ENCODE data around the gene ZMIZ1.

The ZMIZ1 gene

DNA sequence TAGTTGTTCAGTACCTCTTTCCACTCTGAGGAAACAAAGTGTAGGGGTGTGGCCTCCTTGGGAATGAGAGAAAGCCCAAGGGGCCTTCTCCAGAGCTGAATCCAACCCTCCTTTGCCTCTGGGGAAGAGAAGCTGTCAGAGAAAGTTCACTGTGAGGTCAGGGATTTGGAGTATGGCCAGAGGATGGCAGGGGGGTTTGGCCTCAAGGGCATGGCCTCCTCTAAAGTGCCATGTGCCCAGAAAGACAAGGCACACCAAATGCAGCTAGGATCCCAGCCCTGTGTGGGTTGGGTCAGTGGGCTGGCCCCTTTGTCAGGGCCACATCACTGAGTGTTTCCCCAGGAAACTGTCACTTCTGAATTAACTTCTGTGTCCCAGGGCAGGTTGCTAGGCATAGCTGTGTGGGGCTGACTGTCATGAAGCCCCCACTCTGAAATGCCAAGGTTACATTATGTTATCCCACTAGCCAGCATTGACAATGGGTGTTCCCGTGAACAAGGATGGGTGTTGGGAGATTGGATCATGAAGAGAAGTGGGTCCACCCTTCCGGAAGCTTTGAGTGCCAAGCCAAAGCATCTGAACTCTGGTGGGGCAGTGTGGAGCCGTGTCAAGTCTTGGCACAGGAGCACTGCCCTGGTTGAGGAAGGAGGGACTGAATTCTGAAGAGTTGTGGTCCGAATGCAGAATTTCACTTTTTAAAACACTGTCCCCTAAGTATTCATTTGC, 123.3 kb downstream of the ZMIZ1 start:
- DNase-seq = no peak

DNA sequence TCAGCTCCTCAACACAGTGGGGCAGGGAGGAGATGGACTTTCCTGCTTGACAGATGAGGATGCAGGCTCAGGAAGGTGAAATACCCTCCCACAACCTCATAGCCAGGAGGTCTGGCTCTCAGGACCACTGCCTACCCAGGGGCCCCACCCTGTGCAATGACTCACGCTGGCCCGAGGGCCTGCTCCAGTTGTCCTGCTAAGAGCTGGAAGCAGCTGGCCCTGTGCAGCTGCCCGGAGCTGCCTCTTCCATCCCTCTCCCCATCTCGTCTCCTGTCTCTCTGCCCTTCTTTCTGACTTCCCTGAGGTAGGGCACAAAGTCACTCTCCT, 123.9 kb downstream of the ZMIZ1 start:
- DNase-seq = no peak

DNA sequence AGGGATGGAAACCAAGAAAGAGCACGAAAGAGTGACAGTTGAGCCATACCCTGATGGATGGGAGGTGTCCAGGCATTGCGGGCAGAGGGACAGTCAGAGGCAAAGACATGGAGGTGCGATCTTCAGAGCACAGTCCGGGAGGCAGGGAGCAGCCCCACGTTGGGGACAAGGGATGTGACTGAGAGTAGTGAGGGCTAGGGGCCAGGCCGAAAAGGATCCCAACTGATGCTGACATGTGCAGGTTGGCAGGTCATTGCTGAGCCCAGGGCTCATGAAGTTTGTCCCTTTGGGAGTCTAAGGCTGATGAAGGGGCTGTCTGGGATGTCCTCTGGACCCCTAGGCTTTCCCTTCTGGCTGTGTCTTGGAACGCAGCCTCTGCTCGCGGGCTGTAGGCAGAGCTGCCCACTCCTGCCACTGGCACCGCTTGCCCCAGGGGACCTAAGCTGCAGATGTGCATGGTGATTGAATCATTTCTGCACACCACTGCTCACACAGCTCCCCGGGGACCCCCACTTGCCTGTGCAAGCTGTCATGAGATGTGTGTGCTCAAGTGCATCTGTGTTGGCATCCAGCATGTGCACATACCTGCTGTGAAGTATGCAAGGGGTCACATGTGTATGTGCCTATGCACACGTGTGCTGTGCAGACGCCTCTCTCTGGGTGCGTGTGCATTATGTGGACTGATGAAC, 125.1 kb downstream of the ZMIZ1 start:
- no peak for DNase-seq

DNA sequence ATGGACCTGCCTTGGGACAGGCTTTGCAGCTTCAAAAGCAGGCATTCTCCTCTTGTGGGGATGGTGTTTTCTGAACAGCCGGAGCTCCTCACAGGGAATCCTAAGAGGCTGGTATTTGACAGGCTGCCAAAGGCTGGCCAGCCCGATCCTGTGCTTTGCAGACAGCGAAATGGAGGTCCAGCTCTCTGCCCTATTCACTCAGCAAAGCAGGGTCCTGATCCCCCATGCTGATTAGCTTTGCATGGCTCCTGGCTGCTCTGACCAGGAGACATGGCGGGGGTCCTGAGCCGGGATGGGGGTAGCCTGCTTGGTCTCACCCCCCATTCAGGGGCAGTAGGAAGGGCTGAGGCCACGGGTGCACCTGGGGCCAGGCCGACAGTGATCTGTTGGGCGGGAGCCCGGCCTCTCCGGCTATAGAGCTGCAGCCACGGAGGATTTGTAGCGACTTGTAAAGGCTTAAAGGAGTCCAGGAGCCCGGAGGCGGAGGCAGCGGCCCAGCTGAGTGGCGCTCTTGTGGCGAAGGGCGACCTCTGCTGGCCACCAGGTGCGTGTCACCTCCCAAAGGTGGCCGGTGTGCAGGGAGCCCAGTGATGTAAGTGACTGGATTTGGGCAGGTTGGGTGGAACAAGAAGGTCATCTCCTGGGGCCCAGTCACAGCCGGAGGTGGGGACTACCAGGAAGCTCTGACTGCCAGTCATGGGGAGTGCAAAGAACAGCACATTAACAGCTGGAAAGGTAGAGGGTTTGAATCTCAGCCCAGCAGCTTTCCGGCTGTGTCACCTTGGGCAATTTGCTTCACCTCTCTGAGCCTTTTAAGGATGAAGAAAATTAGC, 126.5 kb downstream of the ZMIZ1 start:
- DNase-seq = peak; percentile 68

DNA sequence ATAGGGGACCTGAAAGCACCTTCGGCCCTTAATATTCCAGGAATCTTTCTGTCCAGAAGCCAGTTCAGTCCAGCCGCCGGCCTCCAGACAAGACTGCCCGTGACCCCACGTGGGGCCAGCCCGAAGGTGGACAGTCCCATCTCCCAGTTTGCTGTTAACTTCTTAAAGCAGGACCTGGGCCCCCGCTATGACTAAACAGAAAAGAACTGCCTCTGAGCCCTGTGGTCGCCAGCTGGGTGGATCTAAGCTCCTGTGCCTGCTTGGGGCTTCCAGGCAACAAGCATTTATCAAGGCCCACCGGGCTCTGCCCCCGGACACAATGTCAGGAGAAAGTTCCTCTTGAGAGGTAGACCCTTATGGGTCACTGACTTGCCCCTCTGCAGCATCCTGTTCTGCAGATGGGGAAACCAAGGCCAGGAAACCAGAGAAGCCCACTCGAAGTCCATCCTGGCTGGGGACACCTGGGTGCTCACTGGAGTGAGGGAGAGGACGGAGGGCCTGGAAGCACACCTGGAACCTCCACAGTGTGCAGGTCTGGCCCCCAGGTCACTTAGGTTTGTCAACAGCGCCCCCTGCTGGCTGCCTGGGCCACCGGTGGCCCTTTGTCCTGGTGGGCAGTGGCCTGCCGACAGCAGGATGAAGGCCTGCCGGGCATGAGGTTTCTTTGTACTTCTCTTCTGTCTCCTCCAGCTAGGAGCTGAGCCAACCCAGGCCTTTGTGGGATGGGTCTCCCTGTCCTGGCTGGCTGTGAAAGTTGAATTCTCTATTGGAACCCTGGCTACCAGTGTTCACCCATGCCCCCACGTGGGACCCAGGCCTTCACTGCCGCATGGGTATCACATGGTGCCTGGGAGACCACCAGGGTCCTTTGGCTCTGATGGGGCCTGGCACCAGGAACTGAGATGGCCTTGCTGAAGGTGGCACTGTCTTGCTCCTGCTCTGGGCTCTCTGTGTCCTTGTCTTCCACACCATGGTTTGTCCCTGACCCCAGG, 128.0 kb downstream of the ZMIZ1 start:
- DNase-seq = peak; percentile 10

DNA sequence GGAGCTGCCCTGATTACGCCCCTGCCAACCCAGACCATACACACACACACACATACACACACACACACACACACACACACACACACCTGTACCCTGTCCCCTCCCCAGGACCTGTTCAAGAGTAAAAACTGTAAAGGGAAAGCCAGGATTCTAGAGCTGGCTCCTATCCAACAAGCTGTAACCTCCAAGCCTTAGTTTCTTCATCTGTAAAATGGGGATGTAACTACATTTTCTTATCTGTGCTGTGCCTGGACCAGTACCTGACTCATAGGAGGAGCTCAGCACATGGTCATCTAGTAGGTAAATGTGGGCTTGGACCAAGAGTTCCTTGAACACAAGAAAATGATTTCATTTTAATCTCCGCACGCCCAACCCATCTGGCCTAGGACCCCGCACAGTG, 128.8 kb downstream of the ZMIZ1 start:
- DNase-seq = no peak

DNA sequence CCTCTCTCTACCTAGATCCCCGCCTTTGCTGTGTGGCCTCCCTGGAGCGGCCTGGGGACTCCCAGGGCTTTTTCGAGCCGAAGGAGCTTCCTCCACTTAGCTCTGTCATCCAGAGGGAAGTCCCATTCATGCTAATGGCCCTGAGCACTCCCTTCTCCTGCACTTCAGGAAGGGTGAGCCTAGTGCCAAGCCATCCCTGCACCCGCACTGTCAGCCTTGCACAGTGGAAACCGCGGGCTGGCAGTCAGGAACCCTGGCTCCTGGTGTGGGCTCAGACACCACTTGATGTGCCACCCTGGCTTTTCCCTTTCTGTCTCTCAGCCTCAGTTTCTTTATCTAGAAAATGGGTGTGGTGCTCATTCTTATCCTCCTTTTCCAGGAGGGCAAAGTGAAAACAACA, 131.6 kb downstream of the ZMIZ1 start:
- DNase-seq = no peak

DNA sequence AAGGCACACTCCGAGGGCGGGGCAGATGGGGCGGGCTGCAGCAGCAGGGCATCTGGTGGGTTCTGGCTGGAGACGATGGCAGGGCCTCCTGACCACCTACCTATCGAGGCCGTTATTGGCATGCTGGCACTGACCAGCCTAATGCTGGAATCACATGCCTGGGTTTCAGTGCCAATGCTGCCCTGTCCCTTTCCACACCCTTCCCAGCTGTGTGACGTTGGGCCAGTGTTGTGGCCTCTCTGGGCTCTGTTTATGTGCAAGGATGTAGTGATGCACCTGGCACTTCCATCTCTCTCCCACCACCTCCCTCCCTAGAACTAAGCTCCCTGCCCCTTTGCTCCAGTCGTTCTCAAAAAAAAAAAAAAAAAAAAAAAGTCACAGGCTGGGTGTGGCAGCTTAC, 132.9 kb downstream of the ZMIZ1 start:
- no peak for DNase-seq

DNA sequence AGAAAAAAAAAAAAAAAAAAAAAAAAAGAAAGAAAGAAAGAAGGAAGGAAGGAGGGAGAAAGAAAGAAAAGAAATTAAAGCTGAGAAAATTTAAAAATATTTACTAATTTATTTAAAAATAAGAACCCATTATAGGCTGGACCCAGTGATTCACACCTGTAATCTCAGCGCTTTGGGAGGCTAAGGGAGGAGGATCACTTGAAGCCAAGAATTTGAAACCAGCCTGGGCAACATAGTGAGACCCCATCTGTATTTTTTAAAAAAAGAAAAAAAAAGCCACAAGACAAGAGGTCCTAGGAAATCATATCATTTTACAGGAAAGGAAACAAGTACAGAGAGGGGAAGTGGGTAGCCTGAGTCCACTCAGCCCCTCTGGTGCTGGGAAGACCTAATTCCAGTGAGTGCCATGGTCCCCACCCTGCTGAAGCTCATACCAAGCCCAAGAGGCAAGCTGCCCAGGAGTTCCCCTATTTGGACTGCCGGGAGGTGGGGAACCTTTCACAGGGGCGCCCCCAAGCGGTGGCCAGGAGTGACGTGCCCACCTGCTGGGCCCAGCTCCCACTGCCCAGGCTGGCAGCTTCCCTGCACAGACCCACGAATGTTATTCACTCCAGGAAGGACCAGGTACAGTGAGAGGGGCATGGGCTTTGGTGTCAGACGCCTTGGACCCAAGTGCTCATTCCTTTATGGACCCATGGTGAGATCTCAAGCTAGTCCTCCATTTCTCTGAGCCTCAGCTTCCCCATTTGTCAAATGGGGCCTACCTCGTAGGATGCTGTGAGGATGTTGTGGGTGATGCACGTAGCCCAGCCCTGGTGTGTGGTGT, 133.6 kb downstream of the ZMIZ1 start:
- peak; percentile 63 for DNase-seq

DNA sequence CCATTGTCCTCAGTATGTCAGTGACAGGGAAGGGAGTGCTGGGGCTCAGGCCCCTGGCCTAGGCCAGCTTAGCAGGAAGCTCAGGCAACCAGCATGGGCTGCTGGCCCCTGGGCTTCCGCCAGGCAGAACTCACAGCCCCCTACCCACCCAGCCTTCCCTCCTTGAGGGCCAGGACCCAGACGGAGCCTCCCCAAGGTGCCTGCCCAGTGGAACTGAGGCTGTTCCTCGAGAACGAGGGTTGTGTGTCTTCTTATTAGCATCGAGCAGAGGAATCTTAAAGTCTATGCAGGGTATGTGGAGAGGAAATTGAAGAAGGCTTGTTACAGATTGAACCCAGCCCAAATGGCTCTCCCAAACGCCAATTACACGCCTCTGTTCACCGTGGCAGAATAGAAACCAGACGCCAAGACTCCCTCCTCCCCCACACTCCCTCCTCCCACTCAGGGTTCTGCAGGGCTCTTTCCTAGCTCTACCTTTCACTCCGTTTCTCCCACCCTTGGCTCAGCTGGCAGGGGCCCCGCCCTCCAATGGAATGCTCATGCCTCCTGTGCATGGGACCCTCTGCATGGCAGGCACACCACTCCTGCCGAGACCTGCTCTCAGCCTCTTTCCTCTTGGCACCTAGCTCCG, 134.4 kb downstream of the ZMIZ1 start:
- no peak for DNase-seq

DNA sequence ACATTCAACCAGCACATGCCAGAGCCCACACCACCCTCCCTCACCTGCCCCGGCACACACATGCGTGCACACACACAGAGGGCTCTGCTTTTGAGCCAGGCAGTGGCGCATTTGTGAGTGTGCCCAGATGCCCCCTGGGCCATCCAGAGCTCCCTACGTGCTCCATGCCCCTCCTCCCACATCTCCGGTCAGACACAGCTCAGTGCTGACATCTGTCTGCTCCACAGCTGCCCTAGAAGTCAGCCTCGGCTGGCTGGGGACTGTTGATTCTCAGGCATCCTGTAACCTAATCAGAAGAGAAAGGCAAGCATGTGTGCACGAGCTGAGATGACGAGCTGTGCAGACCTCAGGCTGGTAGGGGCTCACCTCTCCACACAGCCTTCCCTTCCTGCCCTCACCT, 135.1 kb downstream of the ZMIZ1 start:
- no peak for DNase-seq

DNA sequence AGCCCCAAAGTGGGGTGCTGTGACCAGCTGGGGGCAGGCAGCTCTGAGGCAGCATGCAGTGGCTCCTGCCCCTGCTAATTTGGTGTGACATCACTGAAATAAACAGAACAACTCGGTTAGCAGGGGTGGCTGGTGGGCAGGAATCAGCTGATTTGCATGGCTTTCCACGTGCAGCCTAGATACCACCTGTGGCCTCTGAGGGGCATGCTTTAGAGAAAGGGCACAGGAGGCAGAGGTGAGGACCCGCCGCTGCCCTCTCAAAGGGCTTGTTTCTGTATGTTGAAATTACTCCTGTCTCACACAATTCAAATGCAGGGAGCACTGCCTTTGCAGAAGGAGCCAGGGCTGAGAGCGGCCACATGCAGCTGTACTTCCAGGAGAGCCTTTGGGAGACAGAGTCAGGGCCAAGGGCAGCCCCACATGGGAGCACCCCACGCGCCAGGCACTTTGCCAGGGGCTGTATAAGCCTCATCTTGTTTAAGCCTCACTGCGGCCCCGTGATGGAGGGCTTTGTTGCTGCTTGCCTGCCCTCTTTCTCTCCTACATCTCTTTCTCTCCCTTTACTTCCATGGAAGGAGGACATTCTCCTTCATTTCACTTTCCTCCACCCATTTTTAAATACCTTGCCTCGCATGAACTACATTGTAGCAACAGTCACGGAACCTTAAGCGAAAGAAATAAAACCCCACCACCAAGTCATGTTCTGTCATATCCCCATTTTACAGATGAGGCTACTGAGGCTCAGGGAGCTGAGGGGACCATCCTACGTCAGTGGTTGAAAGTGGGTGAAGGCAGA, 137.7 kb downstream of the ZMIZ1 start:
- DNase-seq = no peak

DNA sequence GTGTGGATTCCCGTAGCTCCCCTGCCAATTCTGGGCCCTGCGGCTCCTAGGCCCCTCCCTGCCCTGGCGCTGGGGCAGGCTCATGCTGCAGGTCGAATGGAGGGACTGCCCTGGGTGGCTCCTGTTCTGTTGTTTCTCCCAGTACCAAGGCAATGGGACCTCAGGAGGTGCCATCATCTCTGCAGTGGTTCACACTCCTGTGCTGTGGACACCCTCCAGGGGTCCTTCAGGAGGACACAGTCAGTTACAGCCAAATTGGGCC, 138.3 kb downstream of the ZMIZ1 start:
- no peak for DNase-seq

DNA sequence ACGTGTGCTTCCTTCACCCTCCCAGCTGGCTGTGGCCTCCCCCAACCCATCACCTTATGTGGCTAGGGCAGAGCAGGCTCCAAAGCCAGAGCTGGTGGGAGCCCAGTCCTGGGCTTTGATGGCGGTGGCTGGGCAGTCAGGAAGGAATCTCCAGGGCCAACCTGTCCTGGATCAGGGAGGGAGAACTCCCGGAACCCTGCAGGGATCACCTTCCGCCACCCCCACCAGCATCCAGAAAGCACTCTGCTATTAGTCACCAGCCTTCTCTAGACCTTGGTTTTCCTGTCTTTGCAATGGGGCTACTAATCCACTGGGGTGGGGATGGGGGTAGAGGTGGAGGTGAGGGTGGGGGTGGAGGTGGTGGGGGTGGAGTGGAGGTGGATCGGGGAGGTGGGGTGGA, 139.0 kb downstream of the ZMIZ1 start:
- no peak for DNase-seq

DNA sequence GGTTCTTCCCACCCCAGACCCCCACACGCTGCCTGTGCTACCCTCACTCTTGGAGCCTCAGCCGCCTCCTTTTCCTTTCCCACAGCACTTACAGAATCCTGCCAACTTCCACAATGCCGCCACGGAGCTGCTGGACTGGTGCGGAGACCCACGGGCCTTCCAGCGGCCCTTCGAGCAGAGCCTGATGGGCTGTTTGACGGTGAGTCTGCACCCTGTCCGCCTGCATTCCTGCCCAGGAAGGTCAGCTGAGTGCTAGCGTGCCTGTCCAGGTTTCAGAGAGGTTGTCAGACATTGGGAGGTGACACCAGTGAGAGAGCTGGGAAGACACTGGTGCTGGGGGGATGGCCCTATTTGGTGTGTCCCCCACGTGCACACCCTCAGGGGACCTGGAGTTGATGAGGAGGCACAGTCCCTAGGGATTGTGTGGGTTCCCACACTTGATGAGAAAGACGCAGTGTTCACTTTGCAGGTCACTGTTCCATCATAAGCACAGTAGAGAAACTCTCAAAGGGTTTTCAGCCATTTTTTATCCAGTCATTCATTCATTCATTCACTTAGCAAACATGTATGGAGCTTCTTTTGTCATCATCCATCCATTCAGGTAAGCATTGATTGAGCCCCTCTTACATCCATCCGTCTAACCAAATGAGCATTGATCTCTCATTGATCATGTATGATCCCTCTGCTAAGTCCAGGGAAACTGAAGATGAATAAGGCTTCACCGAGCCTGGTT, 139.7 kb downstream of the ZMIZ1 start:
- no peak for DNase-seq

DNA sequence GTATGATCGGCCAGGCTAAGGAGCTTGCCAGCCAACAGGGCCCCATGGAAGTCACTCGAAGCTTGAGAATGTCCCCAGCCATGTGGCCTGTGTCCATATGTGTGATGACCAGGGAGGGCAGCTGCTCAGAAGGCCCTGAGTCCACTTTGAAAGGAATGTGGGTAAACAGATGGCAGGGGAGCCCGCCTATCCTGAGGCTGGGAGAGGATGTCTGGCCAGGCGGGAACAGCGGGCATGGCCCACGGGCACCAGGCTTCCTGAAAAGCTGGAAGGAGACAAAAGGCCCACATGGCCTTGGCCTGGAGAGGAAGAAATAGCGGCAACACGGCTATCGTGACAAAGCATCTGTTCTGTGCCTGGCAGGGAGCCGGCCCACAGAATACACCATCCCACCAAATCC, 140.6 kb downstream of the ZMIZ1 start:
- no peak for DNase-seq

DNA sequence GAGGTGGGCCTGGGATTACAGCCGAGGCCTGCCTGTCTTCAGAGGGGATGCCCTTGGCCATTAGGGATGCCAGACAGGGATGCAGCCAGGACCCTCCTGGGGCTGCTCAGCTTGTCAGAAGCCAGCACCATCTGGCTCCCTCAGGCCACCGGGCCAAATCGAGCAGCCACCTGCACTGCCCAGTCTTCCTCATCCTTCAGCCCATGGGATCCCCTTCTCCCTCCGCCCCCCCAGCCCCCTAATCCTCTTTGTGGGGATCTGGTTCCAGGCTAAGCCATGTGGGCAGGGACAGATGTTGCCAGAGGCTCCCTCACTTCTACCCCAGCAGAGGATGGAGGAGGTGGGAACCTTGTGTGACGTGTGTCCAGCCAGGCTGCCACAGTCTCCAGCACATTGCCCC, 141.1 kb downstream of the ZMIZ1 start:
- DNase-seq = no peak

DNA sequence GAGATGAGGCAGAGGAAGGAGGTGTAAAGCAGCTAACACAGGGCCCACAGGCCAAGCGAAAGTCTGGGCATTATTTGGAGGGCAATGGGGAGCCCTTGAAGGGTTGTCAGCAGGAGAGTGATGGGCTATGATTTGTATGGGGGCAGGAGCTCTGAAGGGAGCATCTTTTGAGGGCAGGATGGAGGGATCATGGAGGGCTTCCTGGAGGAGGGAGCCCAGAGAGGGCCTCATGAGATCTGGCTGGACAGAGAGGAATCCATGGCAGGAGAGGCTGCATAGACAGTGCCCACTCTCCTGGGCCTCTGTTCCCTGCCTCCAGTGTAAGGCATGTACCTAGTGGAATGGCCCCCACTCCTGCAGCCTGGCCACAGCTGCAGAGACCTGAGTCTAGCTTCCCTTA, 141.9 kb downstream of the ZMIZ1 start:
- no peak for DNase-seq

DNA sequence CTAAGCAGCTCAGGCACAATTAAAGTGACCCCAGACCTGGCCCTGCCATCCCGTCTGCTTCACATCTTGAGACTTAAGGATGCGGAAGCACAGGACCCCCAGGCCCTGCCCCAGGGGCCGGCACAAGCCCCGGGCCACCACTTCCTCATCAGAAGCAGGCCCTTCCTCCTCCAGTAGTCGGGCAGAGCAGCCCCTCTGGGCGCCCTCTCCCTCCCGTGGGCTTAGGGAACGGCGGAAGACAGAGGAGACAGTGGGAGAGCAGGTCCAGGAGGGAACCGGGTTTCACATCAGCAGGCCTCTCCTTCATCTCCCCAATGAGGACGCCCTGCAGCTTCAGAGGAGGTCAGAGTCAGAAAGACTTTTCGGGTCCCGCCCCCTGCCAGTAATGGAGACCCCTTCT, 142.8 kb downstream of the ZMIZ1 start:
- DNase-seq = no peak

DNA sequence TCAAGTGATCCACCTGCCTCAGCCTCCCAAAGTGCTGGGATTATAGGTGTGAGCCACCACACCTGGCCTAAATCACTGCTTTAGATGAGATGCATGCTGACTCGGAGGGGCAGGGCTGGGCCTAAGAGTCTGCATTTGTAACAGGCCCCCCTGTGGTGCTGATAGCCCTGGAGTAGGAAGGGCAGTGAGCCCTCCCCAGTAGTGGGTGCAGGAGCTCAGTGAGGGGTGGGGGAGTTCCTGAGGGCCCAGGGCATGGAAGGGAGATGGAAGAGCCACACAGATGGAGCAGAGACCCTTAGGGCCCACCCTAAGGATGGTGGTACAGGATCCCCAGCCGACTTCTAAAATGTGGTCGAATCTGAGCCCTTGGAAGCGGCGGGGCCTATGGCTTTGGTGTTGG, 146.8 kb downstream of the ZMIZ1 start:
- no peak for DNase-seq
